Left hindlimb (tissue), 1 donor: ENCODE results near the gene KCNJ5.
"Not testable (repeated sequence)": the region's sequence is repeated elsewhere in the genome, so short reads cannot be mapped to it uniquely, and the experiment has no call there.

Experiments
- DNase-seq: peaks from one replicate; pipeline ENCODE4 v3.0.0-alpha.2; 2018

KCNJ5 gene

GRCh38 chr11:128915149-128915521 is 24.0 kb downstream of the KCNJ5 start:
- no peak for DNase-seq

GRCh38 chr11:128916037-128916572 is 24.9 kb downstream of the KCNJ5 start:
- DNase-seq, result no peak

- no peak for DNase-seq
Measured at GRCh38 chr11:128916681-128917080, 25.5 kb downstream of the KCNJ5 start.

- no peak for DNase-seq
Measured at GRCh38 chr11:128917144-128917724, 26.1 kb downstream of the KCNJ5 start.

- no peak for DNase-seq
Measured at GRCh38 chr11:128919216-128919615, 28.1 kb downstream of the KCNJ5 start.

GRCh38 chr11:128919635-128920034 is 28.5 kb downstream of the KCNJ5 start:
- DNase-seq, result not testable (repeated sequence)

- DNase-seq, result no peak
Measured at GRCh38 chr11:128920666-128921065, 29.5 kb downstream of the KCNJ5 start.

GRCh38 chr11:128921793-128922192 is 30.6 kb downstream of the KCNJ5 start:
- DNase-seq, result no peak

- no peak for DNase-seq
Measured at GRCh38 chr11:128924104-128924503, 32.9 kb downstream of the KCNJ5 start.

GRCh38 chr11:128924510-128925249 is 33.5 kb downstream of the KCNJ5 start:
- no peak for DNase-seq

- DNase-seq, result no peak
Measured at GRCh38 chr11:128925250-128925600, 34.1 kb downstream of the KCNJ5 start.

GRCh38 chr11:128926000-128926399 is 34.8 kb downstream of the KCNJ5 start:
- no peak for DNase-seq

GRCh38 chr11:128926437-128927107 is 35.4 kb downstream of the KCNJ5 start:
- no peak for DNase-seq

GRCh38 chr11:128927108-128927461 is 35.9 kb downstream of the KCNJ5 start:
- DNase-seq, result no peak

- DNase-seq, result no peak
Measured at GRCh38 chr11:128927683-128928336, 36.7 kb downstream of the KCNJ5 start.

- DNase-seq, result no peak
Measured at GRCh38 chr11:128928400-128928799, 37.2 kb downstream of the KCNJ5 start.

- DNase-seq, result no peak
Measured at GRCh38 chr11:128929468-128929867, 38.3 kb downstream of the KCNJ5 start.

- no peak for DNase-seq
Measured at GRCh38 chr11:128929991-128930390, 38.8 kb downstream of the KCNJ5 start.

GRCh38 chr11:128931066-128931465 is 39.9 kb downstream of the KCNJ5 start:
- no peak for DNase-seq

GRCh38 chr11:128931668-128932067 is 40.5 kb downstream of the KCNJ5 start:
- no peak for DNase-seq

GRCh38 chr11:128933481-128934178 is 42.5 kb downstream of the KCNJ5 start:
- no peak for DNase-seq

- DNase-seq, result no peak
Measured at GRCh38 chr11:128934351-128934750, 43.2 kb downstream of the KCNJ5 start.

- no peak for DNase-seq
Measured at GRCh38 chr11:128934926-128935325, 43.8 kb downstream of the KCNJ5 start.
